Common myeloid progenitor, CD34-positive (primary cell): ENCODE results near the gene ALMS1.
"Not testable (repeated sequence)": the region's sequence is repeated elsewhere in the genome, so short reads cannot be mapped to it uniquely, and the experiment has no call there.

Experiments used
- CTCF ChIA-PET: fragments of 350-600 bp; sonication (Branson Sonifier 250); formaldehyde crosslinking; loops from one replicate; lab custom pipeline; 2021; ENCODE audit warnings: antibody characterized with exemption; lab: Charles Lee
- POLR2A ChIA-PET: fragments of 350-600 bp; sonication (Branson Sonifier 250); formaldehyde crosslinking; loops from one replicate; lab custom pipeline; 2021; ENCODE audit warnings: antibody characterized with exemption; lab: Charles Lee
- DNase-seq, 3 donors: peaks; one replicate each; pipeline versions ENCODE4 v3.0.0 to v3.0.0-alpha.2; 2013
- H3K27ac ChIP-seq, 2 experiments: 1 replicate in 1 of 2; 2 replicates in 1 of 2; pipeline ENCODE4 v1.7.0; 2013; ENCODE audit warnings: inconsistent platforms in 2 of 2, low read length in 2 of 2, mild to moderate bottlenecking in 2 of 2, low read depth in 1 of 2, moderate library complexity in 1 of 2; ENCODE audit not compliant: severe bottlenecking in 2 of 2, insufficient read depth in 1 of 2, poor library complexity in 1 of 2
- H3K27me3 ChIP-seq, 5 experiments: replicated peaks in 2 of 5; 1 replicate in 3 of 5; 2 replicates in 2 of 5; pipeline versions ENCODE4 v1.6.1 to v1.7.0; 2013; ENCODE audit warnings: low read length in 4 of 5, mild to moderate bottlenecking in 2 of 5, moderate library complexity in 2 of 5, inconsistent platforms in 1 of 5; ENCODE audit not compliant: insufficient read depth in 5 of 5, control insufficient read depth in 4 of 5
- H3K36me3 ChIP-seq, 4 experiments: 1 replicate in 2 of 4; 2 replicates in 2 of 4; pipeline versions ENCODE4 v1.6.1 to v1.7.0; 2013; ENCODE audit warnings: low read length in 3 of 4, control low read depth in 1 of 4, mild to moderate bottlenecking in 1 of 4; ENCODE audit not compliant: control insufficient read depth in 4 of 4, insufficient read depth in 4 of 4
- H3K4me1 ChIP-seq, 4 experiments: 1 replicate in 3 of 4; 2 replicates in 1 of 4; pipeline versions ENCODE4 v1.6.1 to v1.7.1; 2013; ENCODE audit warnings: low read length in 3 of 4, mild to moderate bottlenecking in 3 of 4, control low read depth in 1 of 4, inconsistent platforms in 1 of 4, moderate library complexity in 1 of 4; ENCODE audit not compliant: control insufficient read depth in 4 of 4, insufficient read depth in 4 of 4; ENCODE audit errors: control extremely low read depth in 1 of 4
- H3K4me3 ChIP-seq, 7 experiments: 1 replicate in 4 of 7; 2 replicates in 3 of 7; pipeline versions ENCODE4 v1.5.1 to v1.7.0; 2013; ENCODE audit warnings: mild to moderate bottlenecking in 7 of 7, low read length in 6 of 7, moderate library complexity in 6 of 7, inconsistent platforms in 2 of 7, low read depth in 2 of 7, control low read depth in 1 of 7; ENCODE audit not compliant: insufficient read depth in 4 of 7, control insufficient read depth in 1 of 7; ENCODE audit errors: extremely low read depth in 1 of 7
- H3K9me3 ChIP-seq, 5 experiments: 1 replicate in 4 of 5; 2 replicates in 1 of 5; pipeline versions ENCODE4 v1.6.1 to v1.7.1; 2013; ENCODE audit warnings: low read length in 4 of 5, mild to moderate bottlenecking in 2 of 5, inconsistent platforms in 1 of 5, low read depth in 1 of 5, moderate library complexity in 1 of 5; ENCODE audit not compliant: control insufficient read depth in 4 of 5, insufficient read depth in 2 of 5; ENCODE audit errors: control extremely low read depth in 1 of 5
- WGBS: methylation state at CpG from one replicate; pipeline ENCODE4 v1.1.5; 2013; ENCODE audit not compliant: insufficient coverage; 5-methylcytosine and 5-hydroxymethylcytosine counted together

The ALMS1 gene

DNA sequence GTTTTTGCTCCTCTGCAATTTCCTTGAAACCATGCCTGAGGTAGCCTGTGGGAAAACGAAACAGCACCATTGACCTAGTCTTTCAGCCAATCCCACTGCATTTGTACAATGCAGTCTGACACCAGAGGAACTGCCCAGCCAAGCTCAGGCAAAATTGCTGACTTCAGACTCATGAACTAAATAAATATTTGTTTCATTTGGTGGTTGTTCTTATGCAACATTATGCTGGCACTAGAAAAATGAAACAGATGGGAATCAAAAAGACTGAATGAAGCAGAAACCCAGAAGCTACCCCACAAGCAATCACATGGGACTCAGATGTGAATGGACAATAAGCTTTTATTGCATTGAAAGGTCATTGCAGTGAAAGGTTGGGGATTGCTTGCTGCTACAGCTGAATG lies 254.9 kb downstream of the ALMS1 start:
- Histone ChIP-seq H3K36me3 (no peaks in the 10 kb centered on the region), H3K4me3 (no peak overlapping the region), H3K27ac (no peak overlapping the region), H3K9me3 (peaks cover 0 to 9% (median 3%) of the 10 kb centered on the region in 5 experiments), H3K4me1 (peaks cover 0 to 35% (median 19%) of the 10 kb centered on the region in 4 experiments), H3K27me3 (no peaks in the 10 kb centered on the region)
- 70% methylated on average over 1 of the region's 1 CpG for WGBS
- DNase-seq = no peak
- CTCF ChIA-PET = interaction anchor here (1.5 kb wide), 1 partner anchor 10 kb away, joined by 3 read pairs; no protein-coding TSS in a partner anchor
- POLR2A ChIA-PET = no interaction called here

DNA sequence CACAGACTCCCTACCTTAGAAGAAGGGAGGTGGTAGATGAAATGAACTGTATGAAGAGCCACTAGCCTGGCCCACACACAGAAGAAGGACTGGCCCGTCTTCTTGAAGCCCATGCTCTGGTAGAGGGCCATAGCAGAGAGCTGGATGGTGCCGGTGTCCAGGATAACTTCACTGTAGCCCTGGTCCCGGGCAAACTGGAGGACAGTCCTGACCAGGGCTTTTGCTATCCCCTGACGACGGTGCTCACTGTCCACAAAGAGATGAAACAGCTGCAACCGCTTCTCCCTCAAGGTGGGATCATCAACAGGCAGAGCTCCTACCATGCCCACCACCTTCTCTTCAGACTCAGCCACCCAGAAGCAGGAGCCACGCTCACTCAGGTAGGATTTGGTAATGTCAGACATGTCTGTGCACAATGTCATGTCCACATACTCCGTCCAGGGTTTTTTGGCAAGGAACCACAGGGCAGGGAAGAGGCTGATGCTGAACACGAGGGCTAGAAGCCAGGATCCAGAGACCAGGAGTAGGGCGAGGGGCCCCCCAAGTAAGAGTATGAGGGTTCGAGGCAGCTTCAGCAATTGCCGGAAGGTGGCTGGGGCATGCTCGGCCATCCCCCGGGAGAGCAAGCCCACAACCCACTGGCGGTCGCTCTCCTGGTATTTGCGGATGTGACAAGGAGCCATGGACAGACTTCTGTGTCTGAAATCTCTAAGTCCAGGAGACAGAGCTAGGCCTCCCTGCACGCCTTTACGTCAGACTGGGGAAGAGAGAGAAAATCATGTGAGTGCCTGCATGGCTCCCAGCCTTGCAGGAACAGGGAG lies 255.5 kb downstream of the ALMS1 start:
- WGBS = 95% methylated on average over 15 of the region's 19 CpGs
- POLR2A ChIA-PET = no interaction called here
- Histone ChIP-seq H3K9me3 (peaks cover 0 to 9% (median 3%) of the 10 kb centered on the region in 5 experiments), H3K4me3 (no peak overlapping the region), H3K27ac (no peak overlapping the region), H3K27me3 (no peaks in the 10 kb centered on the region), H3K36me3 (no peaks in the 10 kb centered on the region), H3K4me1 (peaks cover 0 to 35% (median 19%) of the 10 kb centered on the region in 4 experiments)
- CTCF ChIA-PET = interaction anchor here (1.5 kb wide), 1 partner anchor 10 kb away, joined by 3 read pairs; no protein-coding TSS in a partner anchor
- DNase-seq = no peak

GRCh38 chr2:73641767-73642062 lies 256.1 kb downstream of the ALMS1 start:
- H3K9me3 ChIP-seq = peaks cover 0 to 9% (median 3%) of the 10 kb centered on the region in 5 experiments
- POLR2A ChIA-PET = no interaction called here
- no peaks in the 10 kb centered on the region for H3K36me3 ChIP-seq
- H3K27ac ChIP-seq = no peak overlapping the region
- no peaks in the 10 kb centered on the region for H3K27me3 ChIP-seq
- WGBS = 75% methylated on average over 2 of the region's 3 CpGs
- peaks cover 0 to 35% (median 19%) of the 10 kb centered on the region in 4 experiments for H3K4me1 ChIP-seq
- H3K4me3 ChIP-seq = no peak overlapping the region
- CTCF ChIA-PET = no interaction called here
- no peak for DNase-seq

DNA sequence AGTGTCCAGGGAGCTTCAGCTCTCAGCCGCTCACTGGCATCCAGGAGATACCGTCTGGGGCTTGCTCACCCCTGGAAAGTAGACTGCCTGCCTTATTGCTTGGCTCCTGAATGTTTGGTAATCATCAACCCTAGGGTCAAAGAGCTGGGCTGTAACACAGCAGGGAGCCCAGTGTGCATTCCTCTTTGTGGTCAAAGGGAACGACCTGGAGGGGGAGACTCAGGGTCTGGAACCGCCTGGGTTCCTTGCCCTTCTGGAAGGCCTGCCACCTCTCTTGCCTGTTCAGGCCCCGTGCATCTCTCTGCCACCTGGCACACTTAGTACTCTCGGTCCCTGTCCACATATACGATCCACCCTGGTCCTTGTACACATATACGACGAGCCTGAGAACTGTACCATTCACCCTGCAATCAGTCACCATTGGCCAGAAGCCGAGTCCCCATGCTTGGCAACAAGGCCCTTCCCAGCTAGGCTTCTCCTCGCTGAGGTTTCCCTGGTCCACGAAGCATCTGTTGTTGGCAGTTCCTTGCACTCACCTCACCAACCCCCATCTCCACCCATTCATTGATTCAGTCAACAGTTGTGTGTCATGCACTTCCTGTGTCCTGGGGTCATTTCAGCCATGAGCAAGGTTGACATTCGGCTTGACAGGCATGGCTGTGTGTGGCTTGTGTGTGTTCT lies 256.8 kb downstream of the ALMS1 start, which contains the start of gene NAT8:
Gene NAT8, minus strand, starts transcription at position 85 of the 681 bp plus-strand sequence. CDS start 794 bp downstream, outside the sequence.
- POLR2A ChIA-PET = no interaction called here
- CTCF ChIA-PET = no interaction called here
- Histone ChIP-seq H3K27ac (no peak within 1 kb of the TSS), H3K4me3 (peak within 1 kb of the TSS in 1 of 7 experiments; percentile 11), H3K36me3 (no peaks in the 10 kb centered on the region), H3K9me3 (peaks cover 0 to 9% (median 3%) of the 10 kb centered on the region in 5 experiments), H3K4me1 (peaks cover 0 to 35% (median 19%) of the 10 kb centered on the region in 4 experiments), H3K27me3 (no peaks in the 10 kb centered on the region)
- DNase-seq = peak in 1 of 3 donors; percentile 33
- 86% methylated on average over 12 of the region's 13 CpGs for WGBS

- H3K27me3 ChIP-seq, H3K4me3 ChIP-seq, POLR2A ChIA-PET, DNase-seq, H3K9me3 ChIP-seq, CTCF ChIA-PET, H3K27ac ChIP-seq, H3K36me3 ChIP-seq: not testable (repeated sequence)
- 94% methylated on average over 10 of the region's 10 CpGs for WGBS
- peaks cover 0 to 15% (median 8%) of the 10 kb centered on the region in 4 experiments for H3K4me1 ChIP-seq
Observed at GRCh38 chr2:73647690-73648089, 262.1 kb downstream of the ALMS1 start.

DNA sequence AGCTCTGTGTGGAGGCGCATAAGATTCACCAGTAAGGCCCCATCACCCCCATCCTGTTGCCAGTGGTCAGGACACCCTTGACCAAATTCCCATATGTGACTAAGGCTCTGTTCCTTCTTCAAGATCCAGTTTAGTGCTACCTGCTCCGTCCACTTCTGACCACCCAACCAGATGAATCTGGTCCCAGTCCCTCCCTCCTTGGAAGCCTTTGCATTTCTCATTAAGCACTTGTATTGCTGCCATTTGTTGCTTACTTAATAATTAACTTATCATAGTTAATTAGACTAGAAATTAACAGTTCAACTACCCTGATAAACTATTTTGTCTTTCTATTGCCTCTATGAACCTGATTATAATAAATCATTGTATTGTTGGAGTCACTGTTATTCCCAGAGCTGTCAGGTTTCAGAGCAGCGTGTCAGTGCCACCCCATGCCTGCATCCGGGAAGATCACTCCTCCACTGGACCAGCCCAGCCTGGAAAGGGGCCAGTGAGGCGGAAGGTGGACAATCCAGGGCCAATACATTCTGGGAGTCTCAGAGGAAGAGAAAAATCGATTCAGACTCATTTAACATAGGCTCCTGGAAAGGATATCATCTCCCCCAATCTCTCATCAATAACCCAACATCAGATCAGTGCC lies 266.1 kb downstream of the ALMS1 start:
- WGBS = 96% methylated on average over 4 of the region's 6 CpGs
- Histone ChIP-seq H3K4me3 (no peak overlapping the region), H3K36me3 (no peaks in the 10 kb centered on the region), H3K27me3 (no peaks in the 10 kb centered on the region), H3K27ac (no peak overlapping the region), H3K9me3 (peaks cover 0 to 5% (median 0%) of the 10 kb centered on the region in 5 experiments), H3K4me1 (no peaks in the 10 kb centered on the region)
- no peak for DNase-seq
- POLR2A ChIA-PET = no interaction called here
- CTCF ChIA-PET = interaction anchor here (1.4 kb wide), 1 partner anchor 12 kb away, joined by 3 read pairs; no protein-coding TSS in a partner anchor
